ENCODE results near the gene EPHB2.

The EPHB2 gene

GRCh38 chr1:22957066-22957465 lies 246.4 kb downstream of the EPHB2 start:
- peaks cover 5% of the 10 kb centered on the region for H3K27me3 Mint-ChIP-seq
- H3K4me3 Mint-ChIP-seq = no peak overlapping the region
- no peaks in the 10 kb centered on the region for H3K9me3 Mint-ChIP-seq
- no peaks in the 10 kb centered on the region for H3K36me3 Mint-ChIP-seq
- DNase-seq (ENCODE audit: low spot score in 2 of 2) = no peak
- ATAC-seq (ENCODE audit: low read depth) = no peak
- no peaks in the 10 kb centered on the region for H3K4me1 Mint-ChIP-seq
- H3K27ac Mint-ChIP-seq = no peak overlapping the region

GRCh38 chr1:22958556-22958955 lies 247.9 kb downstream of the EPHB2 start:
- H3K27me3 Mint-ChIP-seq = peaks cover 5% of the 10 kb centered on the region
- H3K9me3 Mint-ChIP-seq = no peaks in the 10 kb centered on the region
- no peaks in the 10 kb centered on the region for H3K36me3 Mint-ChIP-seq
- no peaks in the 10 kb centered on the region for H3K4me1 Mint-ChIP-seq
- no peak overlapping the region for H3K27ac Mint-ChIP-seq
- no peak overlapping the region for H3K4me3 Mint-ChIP-seq
- ATAC-seq (ENCODE audit: low read depth) = no peak
- no peak for DNase-seq (ENCODE audit: low spot score in 2 of 2)

- Mint-ChIP-seq H3K9me3 (no peaks in the 10 kb centered on the region), H3K4me3 (no peak overlapping the region), H3K36me3 (no peaks in the 10 kb centered on the region), H3K4me1 (no peaks in the 10 kb centered on the region), H3K27ac (no peak overlapping the region), H3K27me3 (peaks cover 5% of the 10 kb centered on the region)
- DNase-seq (ENCODE audit: low spot score in 2 of 2) (no peak), ATAC-seq (ENCODE audit: low read depth) (no peak)
Measured at GRCh38 chr1:22959545-22960360, 249.1 kb downstream of the EPHB2 start.

GRCh38 chr1:22962558-22962957 lies 251.9 kb downstream of the EPHB2 start:
- peaks cover 6% of the 10 kb centered on the region for H3K36me3 Mint-ChIP-seq
- H3K9me3 Mint-ChIP-seq = peaks cover 8% of the 10 kb centered on the region
- no peak overlapping the region for H3K4me3 Mint-ChIP-seq
- peaks cover 8% of the 10 kb centered on the region for H3K27me3 Mint-ChIP-seq
- DNase-seq (ENCODE audit: low spot score in 2 of 2) (no peak), ATAC-seq (ENCODE audit: low read depth) (peak; percentile 39)
- no peaks in the 10 kb centered on the region for H3K4me1 Mint-ChIP-seq
- no peak overlapping the region for H3K27ac Mint-ChIP-seq

- no peak overlapping the region for H3K27ac Mint-ChIP-seq
- ATAC-seq (ENCODE audit: low read depth) = no peak
- DNase-seq (ENCODE audit: low spot score in 2 of 2) = no peak
- no peak overlapping the region for H3K4me3 Mint-ChIP-seq
- H3K36me3 Mint-ChIP-seq = peaks cover 6% of the 10 kb centered on the region
- H3K4me1 Mint-ChIP-seq = no peaks in the 10 kb centered on the region
- H3K27me3 Mint-ChIP-seq = peaks cover 10% of the 10 kb centered on the region
- H3K9me3 Mint-ChIP-seq = peaks cover 8% of the 10 kb centered on the region
Measured at GRCh38 chr1:22963044-22963677, 252.5 kb downstream of the EPHB2 start.

GRCh38 chr1:22966309-22966708 lies 255.7 kb downstream of the EPHB2 start:
- ATAC-seq (ENCODE audit: low read depth) (no peak), DNase-seq (ENCODE audit: low spot score in 2 of 2) (no peak)
- Mint-ChIP-seq H3K27me3 (peaks cover 22% of the 10 kb centered on the region), H3K4me1 (no peaks in the 10 kb centered on the region), H3K27ac (no peak overlapping the region), H3K4me3 (no peak overlapping the region), H3K36me3 (peaks cover 6% of the 10 kb centered on the region), H3K9me3 (peaks cover 8% of the 10 kb centered on the region)

GRCh38 chr1:22967833-22968232 lies 257.2 kb downstream of the EPHB2 start:
- ATAC-seq (ENCODE audit: low read depth) = no peak
- DNase-seq (ENCODE audit: low spot score in 2 of 2) = no peak

GRCh38 chr1:22969304-22969709 lies 258.7 kb downstream of the EPHB2 start:
- Mint-ChIP-seq H3K27me3 (peaks cover 30% of the 10 kb centered on the region), H3K9me3 (peaks cover 8% of the 10 kb centered on the region), H3K27ac (no peak overlapping the region), H3K4me3 (no peak overlapping the region), H3K36me3 (peaks cover 6% of the 10 kb centered on the region), H3K4me1 (no peaks in the 10 kb centered on the region)
- ATAC-seq (ENCODE audit: low read depth) = no peak
- no peak for DNase-seq (ENCODE audit: low spot score in 2 of 2)

More at GRCh38 chr1:22967833-22968232, 257.2 kb downstream of the EPHB2 start:
- H3K4me1 Mint-ChIP-seq = no peaks in the 10 kb centered on the region
- peaks cover 8% of the 10 kb centered on the region for H3K9me3 Mint-ChIP-seq
- H3K27me3 Mint-ChIP-seq = peaks cover 30% of the 10 kb centered on the region
- H3K36me3 Mint-ChIP-seq = peaks cover 6% of the 10 kb centered on the region
- no peak overlapping the region for H3K4me3 Mint-ChIP-seq
- H3K27ac Mint-ChIP-seq = no peak overlapping the region

- Mint-ChIP-seq H3K27ac (no peak overlapping the region), H3K9me3 (peaks cover 8% of the 10 kb centered on the region), H3K4me1 (no peaks in the 10 kb centered on the region), H3K27me3 (peaks cover 30% of the 10 kb centered on the region), H3K36me3 (peaks cover 6% of the 10 kb centered on the region), H3K4me3 (no peak overlapping the region)
- ATAC-seq (ENCODE audit: low read depth) = no peak
- DNase-seq (ENCODE audit: low spot score in 2 of 2) = no peak
Measured at GRCh38 chr1:22970096-22970495, 259.5 kb downstream of the EPHB2 start.
